ENCODE data around the gene SBNO2. TPM values are rescaled to one million over a fixed set of nuclear protein-coding genes. Genes with fewer than 3 reads are reported as not detected.

SBNO2 gene
- polyA plus RNA-seq, 3 donors: 0.71 to 75.0 (median 2.6) TPM

- Mint-ChIP-seq H3K27ac (peak overlapping the region in 6 of 7 donors; percentile 60 to 97 (median 82)), H3K4me1 (peaks cover 65% of the 10 kb centered on the region), H3K36me3 (peaks cover 22 to 28% of the 10 kb centered on the region in 2 donors), H3K4me3 (peak overlapping the region; percentile 94 to 95), H3K27me3 (ENCODE audit: low read depth in 3 of 3) (no peaks in the 10 kb centered on the region), H3K9me3 (peaks cover 0 to 5% (median 0%) of the 10 kb centered on the region in 7 donors)
- peak overlapping the region; percentile 53 to 89 for H3K27ac ChIP-seq (ENCODE audit: low read depth in 1 of 2, low read length in 2 of 2)
- H4K20me1 ChIP-seq (ENCODE audit: insufficient read depth, low read length): peaks cover 60% of the 10 kb centered on the region
- intact Hi-C loops (cut with micrococcal nuclease): loop anchor here in 1 of 2 donors (5.0 kb wide), 1 partner anchor 40 kb away; no protein-coding TSS in a partner anchor
- H3K79me2 ChIP-seq (ENCODE audit: insufficient read depth, low read length): peaks cover 65% of the 10 kb centered on the region
- H3K9ac ChIP-seq (ENCODE audit: insufficient read depth, low read length, poor library complexity, severe bottlenecking): peak overlapping the region; percentile 86
- TF ChIP-seq CTCF (IDR thresholded peaks at IDR 0.05): no peak
- peaks cover 63 to 82% of the 10 kb centered on the region in 2 donors for H3K4me1 ChIP-seq (ENCODE audit: control insufficient read depth in 1 of 2, insufficient read depth in 2 of 2, low read length in 2 of 2)
- H3K4me2 ChIP-seq (replicated peaks; ENCODE audit: extremely low read depth, low read length, poor library complexity, severe bottlenecking): peak overlapping the region; percentile 96
- no peaks in the 10 kb centered on the region for H3K9me3 ChIP-seq (replicated peaks in 1 of 2; ENCODE audit: control insufficient read depth in 1 of 2, insufficient read depth in 1 of 2, low read length in 2 of 2)
- 61% methylated on average over 18 of the region's 36 CpGs for WGBS (ENCODE audit: insufficient coverage)
- no peaks in the 10 kb centered on the region for H3K27me3 ChIP-seq (ENCODE audit: control insufficient read depth in 2 of 2, insufficient read depth in 2 of 2, low read length in 2 of 2)
- no peak overlapping the region for H2AFZ ChIP-seq (ENCODE audit: insufficient read depth, low read depth, low read length, poor library complexity, severe bottlenecking)
- peaks cover 11 to 36% of the 10 kb centered on the region in 2 donors for H3K36me3 ChIP-seq (replicated peaks in 1 of 2; ENCODE audit: control insufficient read depth in 1 of 2, insufficient read depth in 2 of 2, low read length in 2 of 2)
- no peak for DNase-seq
- peak overlapping the region; percentile 59 to 99 (median 69) for H3K4me3 ChIP-seq (replicated peaks in 1 of 3; ENCODE audit: low read depth in 2 of 3, low read length in 3 of 3)
These were observed 1.5 kb downstream of the SBNO2 start for GRCh38 chr19:1172353-1173158.

GRCh38 chr19:1171755-1172352 lies 2.2 kb downstream of the SBNO2 start:
- intact Hi-C loops (cut with micrococcal nuclease): loop anchor here in 1 of 2 donors (5.0 kb wide), 1 partner anchor 40 kb away; no protein-coding TSS in a partner anchor
- no peak overlapping the region for H2AFZ ChIP-seq (ENCODE audit: insufficient read depth, low read depth, low read length, poor library complexity, severe bottlenecking)
- TF ChIP-seq CTCF (IDR thresholded peaks at IDR 0.05): no peak
- peak overlapping the region in 2 of 3 experiments; percentile 59 to 99 for H3K4me3 ChIP-seq (replicated peaks in 1 of 3; ENCODE audit: low read depth in 2 of 3, low read length in 3 of 3)
- H3K27ac ChIP-seq (ENCODE audit: low read depth in 1 of 2, low read length in 2 of 2): peak overlapping the region in 1 of 2 donors; percentile 36
- Mint-ChIP-seq H3K4me1 (peaks cover 58% of the 10 kb centered on the region), H3K27me3 (ENCODE audit: low read depth in 3 of 3) (no peaks in the 10 kb centered on the region), H3K4me3 (peak overlapping the region; percentile 94 to 95), H3K27ac (peak overlapping the region; percentile 10 to 93 (median 50)), H3K36me3 (peaks cover 26 to 34% of the 10 kb centered on the region in 2 donors), H3K9me3 (peaks cover 0 to 5% (median 0%) of the 10 kb centered on the region in 7 donors)
- H4K20me1 ChIP-seq (ENCODE audit: insufficient read depth, low read length): peaks cover 67% of the 10 kb centered on the region
- H3K36me3 ChIP-seq (replicated peaks in 1 of 2; ENCODE audit: control insufficient read depth in 1 of 2, insufficient read depth in 2 of 2, low read length in 2 of 2): peaks cover 18 to 43% of the 10 kb centered on the region in 2 donors
- no peak overlapping the region for H3K9ac ChIP-seq (ENCODE audit: insufficient read depth, low read length, poor library complexity, severe bottlenecking)
- peak overlapping the region; percentile 96 for H3K4me2 ChIP-seq (replicated peaks; ENCODE audit: extremely low read depth, low read length, poor library complexity, severe bottlenecking)
- no peaks in the 10 kb centered on the region for H3K27me3 ChIP-seq (ENCODE audit: control insufficient read depth in 2 of 2, insufficient read depth in 2 of 2, low read length in 2 of 2)
- peaks cover 72% of the 10 kb centered on the region for H3K79me2 ChIP-seq (ENCODE audit: insufficient read depth, low read length)
- 94% methylated on average over 8 of the region's 15 CpGs for WGBS (ENCODE audit: insufficient coverage)
- no peaks in the 10 kb centered on the region for H3K9me3 ChIP-seq (replicated peaks in 1 of 2; ENCODE audit: control insufficient read depth in 1 of 2, insufficient read depth in 1 of 2, low read length in 2 of 2)
- DNase-seq: no peak
- peaks cover 56 to 75% of the 10 kb centered on the region in 2 donors for H3K4me1 ChIP-seq (ENCODE audit: control insufficient read depth in 1 of 2, insufficient read depth in 2 of 2, low read length in 2 of 2)
